ENCODE measurements around the gene HYAL1.
A peak's percentile ranks its signal among the peaks of the same experiment; 100 is the strongest.

HYAL1 gene

DNA sequence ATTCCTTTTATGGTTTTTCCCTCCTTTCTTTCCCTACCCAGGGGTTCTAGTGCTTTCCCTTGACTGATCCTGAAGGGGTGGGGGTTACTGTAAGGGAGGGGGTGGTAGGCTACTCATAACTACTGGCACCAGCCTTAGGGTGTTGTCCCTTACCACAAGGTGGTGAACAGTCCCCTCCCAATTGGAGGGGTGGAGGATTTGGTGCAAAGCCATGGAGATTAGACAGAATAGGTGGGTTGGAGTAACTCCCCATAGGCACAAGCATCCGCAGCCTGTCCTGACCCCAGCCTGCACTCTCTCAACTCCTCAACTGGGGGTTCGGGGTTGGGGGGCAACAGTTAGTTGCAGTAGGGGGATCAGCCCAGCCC, 21.7 kb upstream of the HYAL1 start:
- Mint-ChIP-seq H3K9me3 (no peaks in the 10 kb centered on the region), H3K27me3 (ENCODE audit: low read depth, poor library complexity) (peaks cover 9% of the 10 kb centered on the region), H3K4me1 (peaks cover 40% of the 10 kb centered on the region), H3K36me3 (ENCODE audit: low read depth) (no peaks in the 10 kb centered on the region), H3K4me3 (no peak overlapping the region), H3K27ac (no peak overlapping the region)
- DNase-seq = no peak
- no peak for TF ChIP-seq CTCF (IDR thresholded peaks at IDR 0.05)

- peak overlapping the region; percentile 34 for H3K4me3 Mint-ChIP-seq
- peak; percentile 87 for TF ChIP-seq CTCF (IDR thresholded peaks at IDR 0.05)
- no peak overlapping the region for H3K27ac Mint-ChIP-seq
- peaks cover 46% of the 10 kb centered on the region for H3K4me1 Mint-ChIP-seq
- no peaks in the 10 kb centered on the region for H3K9me3 Mint-ChIP-seq
- peaks cover 3% of the 10 kb centered on the region for H3K36me3 Mint-ChIP-seq (ENCODE audit: low read depth)
- DNase-seq = peak; percentile 85
- H3K27me3 Mint-ChIP-seq (ENCODE audit: low read depth, poor library complexity) = peaks cover 9% of the 10 kb centered on the region
These were observed 21.2 kb upstream of the HYAL1 start for GRCh38 chr3:50324351-50325112.

GRCh38 chr3:50323614-50324199, 20.3 kb upstream of the HYAL1 start:
- TF ChIP-seq CTCF (IDR thresholded peaks at IDR 0.05) = no peak
- peaks cover 9% of the 10 kb centered on the region for H3K27me3 Mint-ChIP-seq (ENCODE audit: low read depth, poor library complexity)
- H3K4me3 Mint-ChIP-seq = no peak overlapping the region
- H3K4me1 Mint-ChIP-seq = peaks cover 54% of the 10 kb centered on the region
- peaks cover 12% of the 10 kb centered on the region for H3K36me3 Mint-ChIP-seq (ENCODE audit: low read depth)
- DNase-seq = no peak
- no peaks in the 10 kb centered on the region for H3K9me3 Mint-ChIP-seq
- H3K27ac Mint-ChIP-seq = no peak overlapping the region

- TF ChIP-seq CTCF (IDR thresholded peaks at IDR 0.05) = no peak
- peak overlapping the region; percentile 84 for H3K4me3 Mint-ChIP-seq
- H3K27me3 Mint-ChIP-seq (ENCODE audit: low read depth, poor library complexity) = peaks cover 9% of the 10 kb centered on the region
- H3K36me3 Mint-ChIP-seq (ENCODE audit: low read depth) = peaks cover 16% of the 10 kb centered on the region
- no peaks in the 10 kb centered on the region for H3K9me3 Mint-ChIP-seq
- H3K4me1 Mint-ChIP-seq = peaks cover 54% of the 10 kb centered on the region
- no peak overlapping the region for H3K27ac Mint-ChIP-seq
- no peak for DNase-seq
These were observed 19.8 kb upstream of the HYAL1 start for GRCh38 chr3:50323092-50323600.

GRCh38 chr3:50322386-50323091, 19.2 kb upstream of the HYAL1 start, which contains the start of gene HYAL2:
HYAL2 (minus strand) TSS chr3:50322745; CDS start chr3:50320489, 2,256 bp downstream.
- H3K4me3 Mint-ChIP-seq = peak within 1 kb of the TSS; percentile 84
- DNase-seq = no peak
- peaks cover 16% of the 10 kb centered on the region for H3K36me3 Mint-ChIP-seq (ENCODE audit: low read depth)
- peaks cover 9% of the 10 kb centered on the region for H3K27me3 Mint-ChIP-seq (ENCODE audit: low read depth, poor library complexity)
- H3K27ac Mint-ChIP-seq = peak within 1 kb of the TSS; percentile 100
- H3K4me1 Mint-ChIP-seq = peaks cover 56% of the 10 kb centered on the region
- TF ChIP-seq CTCF (IDR thresholded peaks at IDR 0.05) = no peak
- no peaks in the 10 kb centered on the region for H3K9me3 Mint-ChIP-seq
